ENCODE measurements around the gene TTLL8.

The TTLL8 gene

DNA sequence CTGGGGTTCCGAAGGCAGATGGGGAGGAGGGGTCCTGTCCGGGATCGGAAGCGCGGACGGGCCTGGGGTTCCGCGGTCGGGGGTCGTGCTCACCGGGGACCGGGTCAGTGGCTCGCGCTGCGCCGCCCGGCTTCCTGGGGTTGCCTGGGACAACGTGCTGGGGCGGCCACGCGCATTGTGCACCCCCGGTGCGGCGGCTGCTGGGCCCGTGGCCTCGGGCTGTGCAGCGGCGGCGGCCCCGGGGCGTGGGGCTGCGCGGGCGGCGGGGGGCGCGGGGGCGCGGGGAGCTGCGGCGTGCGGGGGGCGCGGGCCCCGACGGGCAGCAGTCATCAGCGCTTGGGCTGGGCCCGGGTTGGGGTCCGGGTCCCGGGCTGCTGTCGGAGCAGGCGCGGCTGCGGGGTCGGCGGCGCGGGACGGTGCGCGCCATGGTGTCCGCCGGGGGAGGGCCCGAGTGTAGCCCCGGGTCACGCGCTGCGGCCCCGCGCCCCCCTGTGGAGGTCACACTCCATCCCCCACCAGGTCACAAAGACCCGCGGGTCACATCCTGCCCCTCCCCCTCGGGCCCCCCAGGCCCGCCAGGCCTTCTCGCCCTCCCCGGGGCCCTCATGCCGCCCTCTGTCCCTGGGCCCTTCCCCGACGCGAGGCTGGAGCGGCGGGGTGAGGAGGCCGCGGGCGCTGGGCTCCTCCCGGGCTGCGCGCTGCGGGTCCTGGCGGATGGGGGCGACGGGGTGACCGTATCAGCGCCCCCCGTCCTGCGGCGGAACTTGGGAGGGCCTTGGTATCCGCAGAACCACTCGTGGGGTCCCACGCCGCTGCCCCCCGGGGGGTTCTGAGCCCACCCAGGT is at the start of gene TTLL8:
TSS of gene TTLL8 (minus strand) at position 238 of the 845 bp plus-strand sequence.
- Histone ChIP-seq H3K9me3 (no peaks in the 10 kb centered on the region), H3K36me3 (replicated peaks) (no peaks in the 10 kb centered on the region), H3K4me3 (no peak within 1 kb of the TSS), H3K27me3 (ENCODE audit: low read depth) (no peaks in the 10 kb centered on the region), H3K4me1 (no peaks in the 10 kb centered on the region)
- no peak for DNase-seq (ENCODE audit: low spot score in 2 of 2)
- in situ Hi-C loops (cut with MboI; ENCODE audit: low sequenced_read_pairs), result no loop called here

DNA sequence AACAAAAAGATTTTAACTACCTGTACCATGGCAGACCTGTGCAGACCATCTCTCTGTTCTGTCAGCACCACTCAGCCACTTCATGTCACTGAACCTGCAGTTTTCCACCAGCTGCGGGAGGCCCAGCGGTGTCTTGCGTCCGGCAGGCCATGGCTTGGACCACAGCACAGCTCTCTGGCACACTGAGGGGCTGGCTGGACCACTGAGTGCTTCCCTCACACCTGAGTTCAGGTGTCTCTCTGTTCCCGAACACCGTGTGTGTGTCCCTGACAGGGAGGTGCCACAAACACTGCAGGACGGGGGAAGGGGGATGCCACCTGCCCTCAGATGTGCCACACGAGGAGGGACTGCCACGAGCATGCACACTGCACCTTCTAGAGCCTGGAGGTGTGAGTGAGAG is 49.4 kb upstream of the TTLL8 start:
- in situ Hi-C loops (cut with MboI; ENCODE audit: low sequenced_read_pairs), result no loop called here
- Histone ChIP-seq H3K9me3 (no peaks in the 10 kb centered on the region), H3K4me1 (no peaks in the 10 kb centered on the region), H3K4me3 (no peak overlapping the region), H3K36me3 (replicated peaks) (no peaks in the 10 kb centered on the region), H3K27me3 (ENCODE audit: low read depth) (no peaks in the 10 kb centered on the region)
- no peak for DNase-seq (ENCODE audit: low spot score in 2 of 2)

DNA sequence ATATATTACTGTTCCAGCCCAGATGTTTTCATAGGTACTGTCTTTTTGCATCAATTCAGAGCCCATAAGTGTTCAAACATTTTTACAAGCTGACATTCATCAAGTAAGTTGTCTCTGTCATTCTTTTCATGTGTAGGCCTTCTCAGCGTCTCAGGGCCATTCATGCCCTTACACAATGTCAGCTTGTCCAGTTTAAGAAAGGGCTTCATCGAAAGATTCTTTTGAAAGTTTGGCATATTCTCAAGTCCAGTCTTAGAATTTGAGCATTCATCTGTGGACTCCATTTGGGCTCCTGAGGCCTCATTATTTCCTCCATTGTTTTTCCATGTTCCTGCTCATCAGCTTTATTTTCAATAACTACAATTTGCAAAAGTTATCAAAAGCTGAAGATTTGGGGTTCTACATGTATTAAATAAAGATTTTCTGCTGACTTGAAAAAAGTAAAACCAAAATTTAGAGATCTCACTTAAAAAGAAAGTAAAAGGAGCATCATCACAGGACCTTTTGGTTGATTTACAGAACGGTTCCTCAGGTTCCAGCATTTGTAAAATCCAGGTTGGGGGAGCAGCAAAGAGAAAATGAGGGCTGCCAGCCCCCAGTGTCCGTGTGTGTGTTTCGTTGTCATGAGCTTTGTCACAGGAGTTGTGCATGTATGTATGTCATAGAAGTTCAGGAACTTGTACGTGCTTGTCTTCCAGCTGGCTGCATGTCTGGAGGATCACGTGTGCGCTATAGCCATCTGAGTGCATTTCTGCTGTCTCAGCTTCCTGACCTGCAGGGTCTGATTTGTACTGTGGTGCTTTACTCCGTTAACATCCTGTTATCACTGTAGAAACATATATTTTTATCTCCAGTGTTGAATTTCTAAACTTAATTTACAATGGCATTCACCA is 47.4 kb upstream of the TTLL8 start:
- no peaks in the 10 kb centered on the region for H3K27me3 ChIP-seq (ENCODE audit: low read depth)
- H3K36me3 ChIP-seq (replicated peaks), result no peaks in the 10 kb centered on the region
- DNase-seq (ENCODE audit: low spot score in 2 of 2), result no peak
- no peaks in the 10 kb centered on the region for H3K4me1 ChIP-seq
- in situ Hi-C loops (cut with MboI; ENCODE audit: low sequenced_read_pairs), result no loop called here
- no peak overlapping the region for H3K4me3 ChIP-seq
- H3K9me3 ChIP-seq, result no peaks in the 10 kb centered on the region

DNA sequence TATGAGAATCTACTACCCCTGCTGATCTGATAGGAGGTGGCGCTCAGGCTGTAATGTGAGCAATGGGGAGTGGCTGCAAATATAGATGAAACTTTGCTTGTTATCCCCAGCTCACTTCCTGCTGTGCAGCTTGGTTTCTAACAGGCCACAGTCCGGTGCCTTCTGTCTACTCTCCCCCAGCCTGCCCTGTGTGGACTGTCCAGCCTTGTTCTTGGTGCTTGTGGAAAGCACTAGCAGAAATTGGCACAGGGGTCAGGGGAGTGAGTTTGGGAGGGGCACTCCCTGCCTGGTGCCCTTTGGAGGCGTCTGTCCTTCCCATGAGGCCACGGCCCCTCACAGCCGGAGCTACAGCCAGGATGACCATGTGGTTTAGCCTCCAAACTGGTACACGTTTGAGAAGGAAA is 46.0 kb upstream of the TTLL8 start:
- H3K4me1 ChIP-seq, result no peaks in the 10 kb centered on the region
- in situ Hi-C loops (cut with MboI; ENCODE audit: low sequenced_read_pairs), result no loop called here
- H3K9me3 ChIP-seq, result no peaks in the 10 kb centered on the region
- H3K4me3 ChIP-seq, result no peak overlapping the region
- no peak for DNase-seq (ENCODE audit: low spot score in 2 of 2)
- no peaks in the 10 kb centered on the region for H3K27me3 ChIP-seq (ENCODE audit: low read depth)
- H3K36me3 ChIP-seq (replicated peaks), result no peaks in the 10 kb centered on the region

DNA sequence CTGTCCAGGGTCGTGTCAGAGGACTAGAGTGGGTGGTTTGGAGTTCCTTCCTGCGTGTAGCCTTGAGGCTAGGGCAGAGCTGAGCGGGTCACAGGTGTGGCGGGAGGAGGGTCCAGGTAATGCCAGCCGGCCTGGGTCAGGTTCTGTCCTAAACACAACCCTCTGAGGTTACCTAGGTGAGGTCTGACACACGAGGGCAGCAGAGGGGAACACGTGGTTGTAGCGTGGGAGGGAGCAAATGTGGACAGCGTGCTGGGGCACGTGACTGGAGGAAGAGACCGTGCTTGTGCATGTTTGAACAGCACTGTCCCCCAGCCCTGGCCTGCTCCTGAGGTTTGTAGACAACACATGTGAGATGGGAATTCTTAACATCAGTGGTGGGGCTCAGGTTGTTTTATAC is 44.8 kb upstream of the TTLL8 start:
- no peaks in the 10 kb centered on the region for H3K9me3 ChIP-seq
- H3K4me3 ChIP-seq, result no peak overlapping the region
- no peaks in the 10 kb centered on the region for H3K36me3 ChIP-seq (replicated peaks)
- no peaks in the 10 kb centered on the region for H3K27me3 ChIP-seq (ENCODE audit: low read depth)
- H3K4me1 ChIP-seq, result no peaks in the 10 kb centered on the region
- DNase-seq (ENCODE audit: low spot score in 2 of 2), result no peak
- in situ Hi-C loops (cut with MboI; ENCODE audit: low sequenced_read_pairs), result no loop called here

DNA sequence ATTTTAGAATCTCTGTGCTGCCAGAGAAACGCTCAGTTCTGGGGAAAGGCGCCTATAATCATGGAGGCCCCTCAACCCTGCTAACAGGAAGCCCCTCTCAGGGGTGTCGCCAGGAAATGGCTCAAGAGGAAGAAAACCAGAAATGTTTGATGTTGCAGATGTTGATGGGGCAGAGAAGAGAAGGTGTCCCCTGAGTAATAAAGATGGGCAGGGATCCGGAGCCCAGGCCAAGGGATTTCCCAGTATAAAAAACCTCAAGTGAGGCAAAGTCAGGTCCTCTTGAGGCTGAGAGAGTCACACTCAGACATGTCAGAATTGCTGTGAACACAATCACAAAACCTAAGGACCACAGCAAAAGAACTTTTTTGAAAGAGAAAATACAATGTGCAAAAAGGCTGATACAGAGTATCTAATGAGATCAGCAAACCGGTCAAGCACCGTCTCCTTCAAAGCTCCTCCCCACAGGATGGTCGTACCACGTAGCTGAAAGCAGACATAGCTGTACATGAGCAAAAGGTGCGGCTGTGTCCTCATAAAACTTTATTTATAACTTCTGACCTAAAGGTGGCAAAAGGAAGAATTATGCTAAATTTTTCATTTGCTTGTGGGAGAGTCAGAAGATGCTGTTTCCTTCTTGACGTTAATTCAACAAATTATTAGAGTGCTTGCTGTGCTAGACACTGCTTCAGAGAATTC is 43.9 kb upstream of the TTLL8 start:
- DNase-seq (ENCODE audit: low spot score in 2 of 2), result no peak
- Histone ChIP-seq H3K36me3 (replicated peaks) (no peaks in the 10 kb centered on the region), H3K27me3 (ENCODE audit: low read depth) (no peaks in the 10 kb centered on the region), H3K4me3 (no peak overlapping the region), H3K9me3 (no peaks in the 10 kb centered on the region), H3K4me1 (no peaks in the 10 kb centered on the region)
- in situ Hi-C loops (cut with MboI; ENCODE audit: low sequenced_read_pairs), result no loop called here

DNA sequence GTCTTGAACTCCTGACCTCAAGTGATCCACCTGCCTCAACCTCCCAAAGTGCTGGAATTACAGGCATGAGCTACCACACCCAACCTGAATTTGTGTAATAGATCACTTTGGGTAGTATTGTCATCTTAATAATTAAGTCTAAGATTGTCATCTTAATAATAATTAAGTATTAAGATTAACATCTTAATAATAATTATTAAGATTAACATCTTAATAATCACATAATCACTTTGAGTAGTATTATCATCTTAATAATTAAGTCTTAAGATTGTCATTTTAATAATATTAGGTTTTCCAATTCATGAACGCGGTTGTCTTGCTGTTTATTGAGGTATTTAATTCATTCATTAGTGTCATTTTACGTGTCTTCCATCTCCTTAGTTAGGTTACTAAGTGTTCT is 40.0 kb upstream of the TTLL8 start:
- no peaks in the 10 kb centered on the region for H3K9me3 ChIP-seq
- no peak overlapping the region for H3K4me3 ChIP-seq
- DNase-seq (ENCODE audit: low spot score in 2 of 2), result no peak
- no peaks in the 10 kb centered on the region; the same call in 1 of the 2 replicates for H3K27me3 ChIP-seq (ENCODE audit: low read depth)
- no peaks in the 10 kb centered on the region for H3K36me3 ChIP-seq (replicated peaks)
- in situ Hi-C loops (cut with MboI; ENCODE audit: low sequenced_read_pairs), result no loop called here
- H3K4me1 ChIP-seq, result no peaks in the 10 kb centered on the region

DNA sequence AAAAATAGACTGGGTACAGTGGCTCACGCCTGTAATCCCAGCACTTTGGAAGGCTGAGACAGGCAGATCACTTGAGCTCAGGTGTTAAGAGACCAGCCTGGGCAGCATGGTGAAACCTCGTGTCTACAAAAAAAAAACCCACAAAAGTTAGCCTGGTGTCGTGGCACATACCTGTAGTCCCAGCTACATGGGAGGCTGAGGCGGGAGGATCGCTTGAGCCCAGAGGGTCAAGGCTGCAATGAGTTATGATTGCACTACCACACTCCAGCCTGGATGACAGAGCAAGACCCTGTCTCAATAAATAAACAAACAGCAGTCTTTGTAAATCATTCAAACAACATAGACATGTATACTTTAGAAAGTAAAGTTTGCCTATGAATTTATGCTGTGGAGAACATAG is 34.2 kb upstream of the TTLL8 start:
- Histone ChIP-seq H3K27me3 (ENCODE audit: low read depth) (no peaks in the 10 kb centered on the region; the same call in 1 of the 2 replicates), H3K36me3 (replicated peaks) (no peaks in the 10 kb centered on the region), H3K9me3 (no peaks in the 10 kb centered on the region), H3K4me1 (no peaks in the 10 kb centered on the region), H3K4me3 (no peak overlapping the region)
- in situ Hi-C loops (cut with MboI; ENCODE audit: low sequenced_read_pairs), result no loop called here
- DNase-seq (ENCODE audit: low spot score in 2 of 2), result no peak

DNA sequence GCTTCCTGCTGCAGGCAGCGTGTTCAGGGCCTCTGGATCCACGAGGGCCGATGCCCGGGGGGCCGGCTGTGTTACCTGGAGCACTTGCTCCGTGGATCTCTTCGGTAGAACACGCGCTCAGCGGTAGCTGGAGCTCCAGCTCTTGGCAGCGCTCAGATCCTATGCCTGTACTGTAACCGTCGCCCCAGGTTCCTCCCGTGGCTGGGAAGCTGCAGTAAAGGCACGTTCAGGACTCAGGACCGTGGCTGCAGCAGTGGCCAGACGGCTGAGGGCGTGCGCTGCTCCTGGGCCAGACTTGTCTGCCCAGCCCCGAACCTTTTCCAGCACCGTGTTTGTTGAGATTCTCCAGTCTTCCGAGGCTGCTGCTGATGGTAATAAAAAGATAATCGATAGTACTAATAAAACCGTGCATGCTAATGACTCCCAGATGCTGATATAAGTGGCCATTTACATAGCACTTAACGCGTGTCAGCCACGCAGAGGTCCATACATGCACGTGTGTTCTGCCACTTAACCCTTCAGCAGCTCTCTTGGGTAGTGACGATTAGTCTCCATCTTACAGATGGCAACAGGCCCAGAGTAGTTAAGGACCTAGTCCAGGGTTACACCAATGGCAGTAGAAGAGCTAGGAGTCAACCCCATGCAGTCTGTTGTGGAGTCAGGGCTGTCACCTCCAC is 33.1 kb upstream of the TTLL8 start:
- in situ Hi-C loops (cut with MboI; ENCODE audit: low sequenced_read_pairs), result no loop called here
- Histone ChIP-seq H3K4me3 (no peak overlapping the region), H3K4me1 (no peaks in the 10 kb centered on the region), H3K9me3 (peaks cover 3% of the 10 kb centered on the region; the same call in 1 of the 2 replicates), H3K27me3 (ENCODE audit: low read depth) (no peaks in the 10 kb centered on the region), H3K36me3 (replicated peaks) (no peaks in the 10 kb centered on the region)
- DNase-seq (ENCODE audit: low spot score in 2 of 2), result no peak

DNA sequence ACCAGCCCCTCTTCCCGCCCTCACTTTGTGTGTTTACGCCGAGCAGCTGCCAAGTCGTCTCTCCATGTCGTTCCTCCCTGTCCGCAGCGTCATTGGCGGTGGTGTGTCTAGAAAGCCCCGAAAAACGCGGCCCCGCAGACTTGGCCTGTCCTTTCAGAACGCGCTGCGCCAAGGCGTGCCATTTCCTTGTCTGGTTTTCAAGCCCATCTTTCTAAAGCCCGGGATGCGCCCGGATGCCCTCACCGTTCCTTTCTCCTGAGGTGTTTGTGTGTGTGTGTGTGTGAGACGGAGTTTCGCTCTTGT is 32.3 kb upstream of the TTLL8 start:
- in situ Hi-C loops (cut with MboI; ENCODE audit: low sequenced_read_pairs), result no loop called here
- DNase-seq (ENCODE audit: low spot score in 2 of 2), result no peak
- Histone ChIP-seq H3K4me1 (no peaks in the 10 kb centered on the region), H3K27me3 (ENCODE audit: low read depth) (no peaks in the 10 kb centered on the region), H3K4me3 (no peak overlapping the region), H3K36me3 (replicated peaks) (no peaks in the 10 kb centered on the region), H3K9me3 (peaks cover 3% of the 10 kb centered on the region; the same call in 1 of the 2 replicates)

DNA sequence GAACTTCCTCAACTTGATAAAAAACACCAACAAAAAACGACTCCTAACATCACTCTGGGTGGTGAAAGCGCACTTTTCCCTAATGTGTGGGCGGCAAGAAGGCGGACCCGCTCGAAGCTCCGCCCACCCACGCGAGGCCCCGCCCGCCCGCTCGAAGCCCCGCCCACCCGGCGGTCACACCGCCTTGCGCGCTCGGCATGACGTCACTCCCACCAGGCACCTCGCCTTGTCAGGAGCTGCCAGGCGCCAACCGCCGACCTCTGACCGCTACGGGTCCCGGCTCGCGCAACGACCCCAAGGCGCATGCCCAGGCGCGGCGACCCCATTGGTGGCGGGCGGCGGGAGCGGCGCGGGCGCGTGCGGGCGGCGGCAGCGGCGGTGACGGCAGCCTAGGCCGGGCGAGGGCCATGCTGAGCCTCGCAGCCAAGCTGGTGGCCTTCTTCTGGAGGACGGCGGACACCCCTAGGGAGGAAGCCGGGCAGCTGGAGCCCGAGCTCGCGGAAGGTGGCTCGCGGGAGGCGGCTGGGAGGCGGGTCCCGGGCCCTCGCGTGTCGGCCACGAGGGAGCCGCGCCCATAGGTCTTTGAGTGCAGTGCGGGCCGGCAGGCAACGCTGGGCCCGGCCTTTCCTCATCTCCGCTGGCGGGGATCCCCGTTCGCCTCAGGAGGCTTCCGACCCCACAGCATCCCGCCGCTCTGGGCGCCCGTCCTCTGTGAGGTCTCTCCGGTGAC is 31.7 kb upstream of the TTLL8 start, which contains the start of gene MOV10L1:
TSS of gene MOV10L1 (plus strand) at position 325 of the 730 bp plus-strand sequence. CDS start at position 408, 83 bp downstream.
- Histone ChIP-seq H3K27me3 (ENCODE audit: low read depth) (no peaks in the 10 kb centered on the region), H3K9me3 (peaks cover 3% of the 10 kb centered on the region; the same call in 1 of the 2 replicates), H3K4me3 (no peak within 1 kb of the TSS), H3K36me3 (replicated peaks) (no peaks in the 10 kb centered on the region), H3K4me1 (no peaks in the 10 kb centered on the region)
- no peak for DNase-seq (ENCODE audit: low spot score in 2 of 2)
- in situ Hi-C loops (cut with MboI; ENCODE audit: low sequenced_read_pairs), result no loop called here

DNA sequence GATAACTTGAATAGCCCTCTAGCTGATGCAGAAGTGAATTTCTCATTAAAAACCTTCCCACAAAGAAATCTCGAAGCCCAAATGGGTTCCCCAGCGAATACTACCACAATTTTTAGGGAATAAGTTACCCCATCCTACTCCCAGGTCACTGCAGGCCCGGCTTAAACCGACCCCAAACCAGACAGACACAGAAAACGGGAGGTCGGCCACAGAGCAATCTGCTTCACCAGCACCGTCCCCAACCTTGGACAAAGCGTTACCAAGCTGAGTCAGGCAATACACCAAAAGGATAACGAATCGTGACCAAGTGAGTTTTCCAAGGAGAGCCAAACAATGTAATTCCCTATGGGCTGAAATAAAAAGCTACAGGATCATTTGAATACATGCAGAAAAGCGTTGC is 31.1 kb upstream of the TTLL8 start:
- no peaks in the 10 kb centered on the region for H3K27me3 ChIP-seq (ENCODE audit: low read depth)
- in situ Hi-C loops (cut with MboI; ENCODE audit: low sequenced_read_pairs), result no loop called here

DNA sequence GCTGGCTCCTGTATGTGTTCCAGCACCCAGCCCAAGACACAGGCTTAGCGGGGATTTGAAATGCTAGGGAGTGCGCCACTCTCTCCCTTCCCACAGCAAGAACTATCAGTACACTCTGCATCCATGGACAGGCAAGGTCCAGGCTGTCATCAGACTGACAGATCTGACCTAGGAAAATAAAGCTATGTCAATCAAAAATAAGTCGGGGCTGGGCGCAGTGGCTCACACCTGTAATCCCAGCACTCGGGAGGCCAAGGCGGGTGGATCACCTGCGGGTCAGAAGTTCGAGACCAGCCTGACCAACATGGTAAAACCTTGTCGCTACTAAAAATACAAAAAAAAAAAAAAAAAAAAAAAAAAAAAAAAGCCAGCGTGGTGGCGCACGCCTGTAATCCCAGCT is 30.0 kb upstream of the TTLL8 start:
- Histone ChIP-seq H3K4me1 (no peaks in the 10 kb centered on the region), H3K4me3 (no peak overlapping the region), H3K27me3 (ENCODE audit: low read depth) (no peaks in the 10 kb centered on the region), H3K9me3 (peaks cover 3% of the 10 kb centered on the region; the same call in 1 of the 2 replicates), H3K36me3 (replicated peaks) (no peaks in the 10 kb centered on the region)
- no peak for DNase-seq (ENCODE audit: low spot score in 2 of 2)
- in situ Hi-C loops (cut with MboI; ENCODE audit: low sequenced_read_pairs), result no loop called here

More for the DNA sequence above, 31.1 kb upstream of the TTLL8 start:
- Histone ChIP-seq H3K4me3 (no peak overlapping the region), H3K36me3 (replicated peaks) (no peaks in the 10 kb centered on the region), H3K4me1 (no peaks in the 10 kb centered on the region), H3K9me3 (peaks cover 3% of the 10 kb centered on the region; the same call in 1 of the 2 replicates)
- no peak for DNase-seq (ENCODE audit: low spot score in 2 of 2)
